Suppressor macrophage treated with lipopolysaccharide for 4 hours (primary cell): Measurements from ENCODE around the gene RASA3.
"Not testable (repeated sequence)": the region's sequence is repeated elsewhere in the genome, so short reads cannot be mapped to it uniquely, and the experiment has no call there.

Experiments
- DNase-seq: peaks from one replicate; pipeline ENCODE4 v3.0.0-alpha.2; 2020

RASA3 gene

GRCh38 chr13:114110091-114110829 is 22.2 kb downstream of the RASA3 start:
- peak; percentile 64 for DNase-seq

GRCh38 chr13:114109641-114110041 is 22.8 kb downstream of the RASA3 start:
- DNase-seq: no peak

- DNase-seq: no peak
These were observed 23.5 kb downstream of the RASA3 start for GRCh38 chr13:114108894-114109293.

- DNase-seq: no peak
These were observed 24.2 kb downstream of the RASA3 start for GRCh38 chr13:114108141-114108761.

GRCh38 chr13:114107686-114108081 is 24.7 kb downstream of the RASA3 start:
- DNase-seq: no peak

GRCh38 chr13:114106991-114107685 is 25.3 kb downstream of the RASA3 start:
- DNase-seq: no peak

- no peak for DNase-seq
These were observed 25.9 kb downstream of the RASA3 start for GRCh38 chr13:114106526-114106925.

GRCh38 chr13:114105521-114106225 is 26.8 kb downstream of the RASA3 start:
- DNase-seq: no peak

GRCh38 chr13:114104655-114105520 is 27.5 kb downstream of the RASA3 start:
- DNase-seq: no peak

- no peak for DNase-seq
These were observed 28.4 kb downstream of the RASA3 start for GRCh38 chr13:114103801-114104654.

- DNase-seq: not testable (repeated sequence)
These were observed 29.2 kb downstream of the RASA3 start for GRCh38 chr13:114103289-114103621.

GRCh38 chr13:114102521-114103288 is 29.7 kb downstream of the RASA3 start:
- no peak for DNase-seq

- no peak for DNase-seq
These were observed 30.3 kb downstream of the RASA3 start for GRCh38 chr13:114102131-114102520.

GRCh38 chr13:114101358-114102130 is 30.9 kb downstream of the RASA3 start:
- no peak for DNase-seq

GRCh38 chr13:114100446-114101357 is 31.7 kb downstream of the RASA3 start:
- DNase-seq: no peak

GRCh38 chr13:114099918-114100445 is 32.4 kb downstream of the RASA3 start:
- DNase-seq: no peak

GRCh38 chr13:114099191-114099590 is 33.2 kb downstream of the RASA3 start:
- peak; percentile 84 for DNase-seq

GRCh38 chr13:114098689-114099056 is 33.8 kb downstream of the RASA3 start:
- not testable (repeated sequence) for DNase-seq
